Lower lobe of right lung (tissue), 2 donors: ENCODE data around the gene C16orf90. TPM values are rescaled to one million over a fixed set of nuclear protein-coding genes. Genes with fewer than 3 reads are reported as not detected.
A peak's percentile ranks its signal among the peaks of the same experiment; 100 is the strongest.

Experiments used
- ATAC-seq, 2 donors: fragments of 200-7000 bp; cut with Tn5 transposase; one replicate each; pipeline ENCODE4 v1.9.1; 2020 to 2022; ENCODE audit warnings: mild to moderate bottlenecking in 2 of 2, moderate library complexity in 2 of 2
- DNase-seq: peaks from one replicate; pipeline ENCODE4 v3.0.0-alpha.2; 2020
- H3K27ac ChIP-seq: fragments of 200-600 bp; one replicate; pipeline ENCODE4 v1.8.0; 2022
- H3K27me3 ChIP-seq: fragments of 200-600 bp; one replicate; pipeline ENCODE4 v1.8.0; 2022; ENCODE audit warnings: low read depth
- H3K36me3 ChIP-seq: fragments of 200-600 bp; one replicate; pipeline ENCODE4 v1.8.0; 2022; ENCODE audit warnings: mild to moderate bottlenecking
- H3K4me1 ChIP-seq: fragments of 200-600 bp; one replicate; pipeline ENCODE4 v1.8.0; 2022
- H3K4me3 ChIP-seq: fragments of 200-600 bp; one replicate; pipeline ENCODE4 v1.8.0; 2022; ENCODE audit warnings: mild to moderate bottlenecking
- H3K9me3 ChIP-seq: fragments of 200-600 bp; one replicate; pipeline ENCODE4 v1.8.0; 2022
- CTCF ChIP-seq: fragments of 200-600 bp; IDR thresholded peaks from one replicate; pipeline ENCODE4 v1.8.0; 2022; ENCODE audit warnings: antibody characterized with exemption, mild to moderate bottlenecking
- intact Hi-C: fragments of 100-400 bp; cut with DNase I; formaldehyde crosslinking; loops from one replicate; pipeline ENCODE4 v1.11.0; 2022
- microRNA-seq: library from miRNA; unstranded; fragments of <30 nt; microRNA quantifications from one replicate; pipeline ENCODE4 v1.2.0, GENCODE V29; 2020; ENCODE audit warnings: borderline number of aligned reads
- total RNA-seq: library from RNA; stranded (reverse); fragmentation: NEBNext Ultra II Directional; extraction: Animal tissue kit (Norgen Biotek cat#: 25700); gene quantifications from one replicate; pipeline ENCODE4 v1.2.1, GENCODE V29; 2021
- donor health status: DM: no; HTN: yes; CAD: no; lungs with severe emphysema.

Gene C16orf90
- total RNA-seq, 1 donor from 2014 or later = not detected

GRCh38 chr16:3458278-3458851 is 36.9 kb downstream of the C16orf90 start:
- Histone ChIP-seq H3K27ac (peak overlapping the region; percentile 99), H3K4me1 (peaks cover 65% of the 10 kb centered on the region), H3K27me3 (no peaks in the 10 kb centered on the region), H3K9me3 (no peaks in the 10 kb centered on the region), H3K36me3 (no peaks in the 10 kb centered on the region), H3K4me3 (peak overlapping the region; percentile 89)
- intact Hi-C loops = no loop called here
- no peak for TF ChIP-seq CTCF
- ATAC-seq = peak in 1 of 2 donors; percentile 13
- no peak for DNase-seq

- peak; percentile 96 to 98 for ATAC-seq
- DNase-seq = peak; percentile 93
- Histone ChIP-seq H3K9me3 (no peaks in the 10 kb centered on the region), H3K27ac (peak overlapping the region; percentile 99), H3K4me3 (peak overlapping the region; percentile 89), H3K27me3 (no peaks in the 10 kb centered on the region), H3K36me3 (no peaks in the 10 kb centered on the region), H3K4me1 (peaks cover 60% of the 10 kb centered on the region)
- intact Hi-C loops = no loop called here
- peak; percentile 49 for TF ChIP-seq CTCF
Observed at GRCh38 chr16:3457434-3458252, 37.6 kb downstream of the C16orf90 start.

- intact Hi-C loops = no loop called here
- no peak for ATAC-seq
- Histone ChIP-seq H3K4me3 (no peak overlapping the region), H3K27ac (no peak overlapping the region), H3K4me1 (peaks cover 31% of the 10 kb centered on the region), H3K36me3 (no peaks in the 10 kb centered on the region), H3K9me3 (no peaks in the 10 kb centered on the region), H3K27me3 (no peaks in the 10 kb centered on the region)
- no peak for TF ChIP-seq CTCF
- DNase-seq = no peak
Observed at GRCh38 chr16:3454631-3455147, 40.6 kb downstream of the C16orf90 start.

GRCh38 chr16:3454093-3454492 is 41.2 kb downstream of the C16orf90 start:
- no peak for TF ChIP-seq CTCF
- ATAC-seq = no peak
- intact Hi-C loops = no loop called here
- Histone ChIP-seq H3K9me3 (no peaks in the 10 kb centered on the region), H3K27me3 (no peaks in the 10 kb centered on the region), H3K4me3 (no peak overlapping the region), H3K27ac (no peak overlapping the region), H3K4me1 (peaks cover 25% of the 10 kb centered on the region), H3K36me3 (no peaks in the 10 kb centered on the region)
- DNase-seq = no peak

GRCh38 chr16:3444032-3444388 is 51.3 kb downstream of the C16orf90 start:
- Histone ChIP-seq H3K27me3 (no peaks in the 10 kb centered on the region), H3K9me3 (no peaks in the 10 kb centered on the region), H3K4me1 (peaks cover 11% of the 10 kb centered on the region), H3K36me3 (peaks cover 26% of the 10 kb centered on the region), H3K27ac (peak overlapping the region; percentile 81), H3K4me3 (peak overlapping the region; percentile 68)
- peak; percentile 44 for DNase-seq
- TF ChIP-seq CTCF = no peak
- peak; percentile 80 to 82 for ATAC-seq
- intact Hi-C loops = no loop called here

Small RNA genes within 50 kb of the gene (microRNA-seq; reads per million reads assigned to microRNA genes)
- not detected for gene MIR6126

Other genes with a start within 250 kb of the C16orf90 start
- 13.5 TPM for gene MEFV, start 238.9 kb downstream of the C16orf90 start, total RNA-seq
- gene ZNF263, start 212.0 kb downstream of the C16orf90 start, total RNA-seq = 23.2 TPM
- gene TIGD7, start 190.1 kb downstream of the C16orf90 start, total RNA-seq = 5.3 TPM
- gene ZNF75A, start 190.0 kb downstream of the C16orf90 start, total RNA-seq = 32.4 TPM
- not detected for gene OR2C1, start 139.6 kb downstream of the C16orf90 start, total RNA-seq
- gene ZSCAN32, start 94.5 kb downstream of the C16orf90 start, total RNA-seq = 12.7 TPM
- gene ZNF174, start 94.3 kb downstream of the C16orf90 start, total RNA-seq = 9.0 TPM
- gene ZNF597, start 52.0 kb downstream of the C16orf90 start, total RNA-seq = 4.4 TPM
- 56.3 TPM for gene NAA60, start 51.8 kb downstream of the C16orf90 start, total RNA-seq
- 30.3 TPM for gene CLUAP1, start 5.5 kb upstream of the C16orf90 start, total RNA-seq
- gene NLRC3, start 81.9 kb upstream of the C16orf90 start, total RNA-seq = 3.9 TPM
- 5.7 TPM for gene SLX4, start 116.1 kb upstream of the C16orf90 start, total RNA-seq
- gene DNASE1, start 159.2 kb upstream of the C16orf90 start, total RNA-seq = 14.3 TPM
- gene TRAP1, start 222.0 kb upstream of the C16orf90 start, total RNA-seq = 51.8 TPM